GM06990 (cell line): ENCODE measurements around the gene UBAP2.

Experiments used
- DNase-seq: peaks from one replicate; pipeline ENCODE4 v3.0.0-alpha.2; 2011; ENCODE audit not compliant: insufficient read length; ENCODE audit errors: extremely low read depth
- H3K27me3 ChIP-seq: replicated peaks from 2 replicates; pipeline ENCODE4 v1.6.0; 2011; ENCODE audit warnings: low read length; ENCODE audit not compliant: control insufficient read depth, insufficient read depth
- H3K36me3 ChIP-seq: 2 replicates; pipeline ENCODE4 v1.5.1; 2011; ENCODE audit warnings: low read length; ENCODE audit not compliant: control insufficient read depth, insufficient read depth
- H3K4me3 ChIP-seq: replicated peaks from 2 replicates; pipeline ENCODE4 v1.5.1; 2011; ENCODE audit warnings: low read depth, mild to moderate bottlenecking, control low read depth, low read length
- TF ChIP-seq, protein P1 (sequence below): IDR thresholded peaks from 2 replicates; pipeline ENCODE4 v1.5.1; 2011; ENCODE audit warnings: low read length, control low read depth, mild to moderate bottlenecking, inconsistent platforms; ENCODE audit not compliant: insufficient read depth, poor library complexity, severe bottlenecking

The UBAP2 gene

GRCh38 chr9:34048727-34049629 lies at the start of gene UBAP2:
UBAP2 (minus strand) TSS chr9:34048887; CDS start chr9:34017148, 31,739 bp downstream.
- TF ChIP-seq, protein P1, sequence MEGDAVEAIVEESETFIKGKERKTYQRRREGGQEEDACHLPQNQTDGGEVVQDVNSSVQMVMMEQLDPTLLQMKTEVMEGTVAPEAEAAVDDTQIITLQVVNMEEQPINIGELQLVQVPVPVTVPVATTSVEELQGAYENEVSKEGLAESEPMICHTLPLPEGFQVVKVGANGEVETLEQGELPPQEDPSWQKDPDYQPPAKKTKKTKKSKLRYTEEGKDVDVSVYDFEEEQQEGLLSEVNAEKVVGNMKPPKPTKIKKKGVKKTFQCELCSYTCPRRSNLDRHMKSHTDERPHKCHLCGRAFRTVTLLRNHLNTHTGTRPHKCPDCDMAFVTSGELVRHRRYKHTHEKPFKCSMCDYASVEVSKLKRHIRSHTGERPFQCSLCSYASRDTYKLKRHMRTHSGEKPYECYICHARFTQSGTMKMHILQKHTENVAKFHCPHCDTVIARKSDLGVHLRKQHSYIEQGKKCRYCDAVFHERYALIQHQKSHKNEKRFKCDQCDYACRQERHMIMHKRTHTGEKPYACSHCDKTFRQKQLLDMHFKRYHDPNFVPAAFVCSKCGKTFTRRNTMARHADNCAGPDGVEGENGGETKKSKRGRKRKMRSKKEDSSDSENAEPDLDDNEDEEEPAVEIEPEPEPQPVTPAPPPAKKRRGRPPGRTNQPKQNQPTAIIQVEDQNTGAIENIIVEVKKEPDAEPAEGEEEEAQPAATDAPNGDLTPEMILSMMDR, result no peak
- Histone ChIP-seq H3K27me3 (no peaks in the 10 kb centered on the region), H3K36me3 (no peaks in the 10 kb centered on the region), H3K4me3 (peak within 1 kb of the TSS; percentile 81)
- peak; percentile 98 for DNase-seq

DNA sequence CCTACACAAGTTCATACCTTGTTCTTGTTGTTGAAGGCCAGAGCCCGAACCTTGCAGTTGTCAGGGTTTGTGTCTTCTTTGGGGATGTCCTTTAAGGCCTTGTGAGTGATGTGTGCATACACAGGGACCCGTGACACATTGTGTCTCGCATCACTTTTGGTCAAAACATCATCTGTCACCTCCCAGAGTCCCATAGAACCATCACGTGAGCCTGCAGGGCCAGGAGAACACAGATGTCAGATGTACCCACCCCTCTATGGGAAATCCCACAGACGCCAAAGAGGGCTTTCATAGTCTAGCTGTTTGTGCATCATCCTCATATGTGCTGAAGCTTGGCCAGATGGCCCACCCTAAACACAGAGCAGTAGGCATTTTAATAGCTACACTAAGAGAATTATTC lies 49.6 kb upstream of the UBAP2 start:
- Histone ChIP-seq H3K4me3 (no peak overlapping the region), H3K36me3 (peaks cover 26% of the 10 kb centered on the region), H3K27me3 (no peaks in the 10 kb centered on the region)
- DNase-seq, result peak; percentile 30
- TF ChIP-seq, protein P1, result no peak

DNA sequence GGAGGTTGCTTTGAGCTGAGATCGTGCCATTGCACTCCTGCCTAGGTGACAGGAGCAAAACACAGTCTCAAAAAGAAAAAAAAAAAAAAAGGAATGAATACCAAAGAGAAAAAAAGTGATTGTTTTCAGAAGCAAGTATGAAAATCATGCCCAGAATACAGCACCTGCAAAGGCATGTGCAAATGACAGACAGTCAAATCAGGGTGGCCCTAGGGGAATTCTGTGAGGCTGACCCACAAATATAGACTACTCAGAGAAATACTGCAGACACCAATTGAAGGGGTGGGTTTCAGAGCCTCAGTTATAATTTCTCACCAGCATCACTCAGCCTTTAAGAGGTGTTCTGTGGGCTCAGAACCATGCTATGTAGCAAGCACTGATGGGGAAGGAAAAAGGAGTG lies 49.2 kb upstream of the UBAP2 start:
- H3K36me3 ChIP-seq, result peaks cover 26% of the 10 kb centered on the region
- H3K27me3 ChIP-seq, result no peaks in the 10 kb centered on the region
- H3K4me3 ChIP-seq, result no peak overlapping the region
- no peak for DNase-seq
- TF ChIP-seq, protein P1, result no peak

- no peak for DNase-seq
- TF ChIP-seq, protein P1, result no peak
- peaks cover 26% of the 10 kb centered on the region for H3K36me3 ChIP-seq
- H3K4me3 ChIP-seq, result no peak overlapping the region
- no peaks in the 10 kb centered on the region for H3K27me3 ChIP-seq
These were observed 48.1 kb upstream of the UBAP2 start for GRCh38 chr9:34096751-34097150.

GRCh38 chr9:34093578-34093977 lies 44.9 kb upstream of the UBAP2 start:
- DNase-seq, result no peak
- TF ChIP-seq, protein P1, result no peak
- Histone ChIP-seq H3K36me3 (peaks cover 32% of the 10 kb centered on the region), H3K27me3 (no peaks in the 10 kb centered on the region), H3K4me3 (no peak overlapping the region)
